Gastrocnemius medialis (tissue), 4 donors: ENCODE results near the gene RMND5B. TPM values are rescaled to one million over a fixed set of nuclear protein-coding genes. Genes with fewer than 3 reads are reported as not detected.
A peak's percentile ranks its signal among the peaks of the same experiment; 100 is the strongest.

Experiments used
- ATAC-seq, 2 donors: fragments of 150-250 bp; one replicate each; pipeline ENCODE4 v1.9.1; 2016
- DNase-seq, 2 donors: peaks; one replicate each; pipeline ENCODE4 v3.0.0-alpha.2; 2019
- H3K27ac ChIP-seq, 4 donors: fragments of 200-600 bp; sonication (generic); 1 replicate in 1 of 4; 2 replicates in 3 of 4; pipeline ENCODE4 v1.5.1; 2016 to 2018; ENCODE audit warnings: mild to moderate bottlenecking in 2 of 4, moderate library complexity in 1 of 4
- H3K27me3 ChIP-seq, 3 donors: fragments of 200-600 bp; sonication (generic) in 2 of 3; 1 replicate in 1 of 3; 2 replicates in 2 of 3; pipeline versions ENCODE4 v1.5.1 to v1.6.0; 2016 to 2019; ENCODE audit warnings: mild to moderate bottlenecking in 1 of 3, moderate library complexity in 1 of 3
- H3K36me3 ChIP-seq, 2 donors: fragments of 200-600 bp; sonication (generic) in 1 of 2; one replicate each; pipeline ENCODE4 v1.5.1; 2017 to 2018
- H3K4me1 ChIP-seq, 2 donors: fragments of 200-600 bp; sonication (generic) in 1 of 2; one replicate each; pipeline ENCODE4 v1.5.1; 2016 to 2017; ENCODE audit warnings: mild to moderate bottlenecking in 2 of 2
- H3K4me3 ChIP-seq, 4 donors: fragments of 200-600 bp; sonication (generic) in 3 of 4; 1 replicate in 1 of 4; 2 replicates in 3 of 4; pipeline ENCODE4 v1.5.1; 2016 to 2019; ENCODE audit warnings: mild to moderate bottlenecking in 2 of 4
- H3K9me3 ChIP-seq, 3 donors: fragments of 200-600 bp; sonication (generic) in 2 of 3; 1 replicate in 1 of 3; 2 replicates in 2 of 3; pipeline ENCODE4 v1.5.1; 2016 to 2019
- POLR2A ChIP-seq, 2 donors: fragments of 450-650 bp; IDR thresholded peaks; one replicate each; pipeline ENCODE4 v1.6.1; 2017; ENCODE audit warnings: antibody characterized with exemption in 2 of 2, mild to moderate bottlenecking in 2 of 2, moderate library complexity in 2 of 2
- in situ Hi-C, 4 donors: fragments of 200-750 bp; cut with MboI; loops; one replicate each; pipeline versions ENCODE4 v1.15.0 to v1.8.0; 2017; ENCODE audit warnings: low sequenced_read_pairs in 4 of 4
- intact Hi-C: fragments of 100-400 bp; cut with DNase I; formaldehyde crosslinking; loops from one replicate; pipeline ENCODE4 v1.15.1; 2023; ENCODE audit warnings: low total_unique reads
- total RNA-seq, 4 donors: library from RNA; depleted of rRNA; stranded (reverse); fragments of >200 nt; gene quantifications; one replicate each; pipeline versions ENCODE4 v1.1.0 to v1.2.3, GENCODE V29; 2016
- TF ChIP-seq, protein P1 (sequence below), 5 experiments: fragments of 450-650 bp in 3 of 5; fragments of 200-600 bp in 2 of 5; sonication (generic) in 2 of 5; IDR thresholded peaks in 4 of 5; conservative IDR thresholded peaks in 1 of 5; 1 replicate in 4 of 5; 2 replicates in 1 of 5; pipeline ENCODE4 v1.5.1; 2016 to 2019; ENCODE audit warnings: antibody characterized with exemption in 5 of 5, mild to moderate bottlenecking in 3 of 5, moderate library complexity in 3 of 5

The RMND5B gene
- total RNA-seq, 4 donors from 2014 or later: 24.0 to 55.9 (median 44.2) TPM

DNA sequence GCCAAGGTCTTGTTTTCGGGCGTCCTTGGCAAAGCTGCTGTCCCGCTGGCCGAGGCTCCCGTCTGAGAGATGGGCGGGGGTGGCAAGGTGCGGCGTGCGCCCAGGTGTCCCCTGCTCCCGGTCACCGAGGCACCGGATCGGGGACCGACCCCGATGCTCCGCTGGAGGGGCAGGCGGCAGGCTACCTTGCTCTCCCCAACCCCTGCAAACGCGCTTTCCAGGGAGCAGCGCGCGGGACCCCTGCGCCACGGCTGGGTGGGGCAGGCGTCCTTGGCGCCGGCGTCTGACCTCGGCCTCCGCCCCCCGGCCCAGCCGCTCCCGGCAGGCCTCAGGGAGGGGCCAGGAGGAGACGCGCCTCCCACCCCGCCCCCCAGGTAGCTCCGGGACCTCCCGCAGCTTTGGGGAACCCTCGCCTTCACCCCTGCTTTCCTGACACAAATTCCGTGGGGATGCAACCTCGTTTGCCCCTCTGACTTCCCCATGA lies 16.9 kb upstream of the RMND5B start:
- no peak for ATAC-seq
- H3K36me3 ChIP-seq: no peaks in the 10 kb centered on the region
- no peak for TF ChIP-seq POLR2A (IDR thresholded peaks at IDR 0.05)
- TF ChIP-seq, protein P1, sequence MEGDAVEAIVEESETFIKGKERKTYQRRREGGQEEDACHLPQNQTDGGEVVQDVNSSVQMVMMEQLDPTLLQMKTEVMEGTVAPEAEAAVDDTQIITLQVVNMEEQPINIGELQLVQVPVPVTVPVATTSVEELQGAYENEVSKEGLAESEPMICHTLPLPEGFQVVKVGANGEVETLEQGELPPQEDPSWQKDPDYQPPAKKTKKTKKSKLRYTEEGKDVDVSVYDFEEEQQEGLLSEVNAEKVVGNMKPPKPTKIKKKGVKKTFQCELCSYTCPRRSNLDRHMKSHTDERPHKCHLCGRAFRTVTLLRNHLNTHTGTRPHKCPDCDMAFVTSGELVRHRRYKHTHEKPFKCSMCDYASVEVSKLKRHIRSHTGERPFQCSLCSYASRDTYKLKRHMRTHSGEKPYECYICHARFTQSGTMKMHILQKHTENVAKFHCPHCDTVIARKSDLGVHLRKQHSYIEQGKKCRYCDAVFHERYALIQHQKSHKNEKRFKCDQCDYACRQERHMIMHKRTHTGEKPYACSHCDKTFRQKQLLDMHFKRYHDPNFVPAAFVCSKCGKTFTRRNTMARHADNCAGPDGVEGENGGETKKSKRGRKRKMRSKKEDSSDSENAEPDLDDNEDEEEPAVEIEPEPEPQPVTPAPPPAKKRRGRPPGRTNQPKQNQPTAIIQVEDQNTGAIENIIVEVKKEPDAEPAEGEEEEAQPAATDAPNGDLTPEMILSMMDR (IDR thresholded peaks at IDR 0.05 in 4 of 5, conservative IDR thresholded peaks at IDR 0.05 in 1 of 5): no peak
- H3K4me3 ChIP-seq: peak overlapping the region; percentile 20 to 58 (median 46)
- H3K9me3 ChIP-seq: no peaks in the 10 kb centered on the region
- intact Hi-C loops (no loop called here), in situ Hi-C loops (no loop called here)
- H3K4me1 ChIP-seq: peaks cover 0 to 7% of the 10 kb centered on the region in 2 donors
- no peak for DNase-seq
- H3K27ac ChIP-seq: peak overlapping the region in 3 of 4 donors; percentile 39 to 49 (median 48)
- peaks cover 35 to 51% (median 38%) of the 10 kb centered on the region in 3 donors for H3K27me3 ChIP-seq

DNA sequence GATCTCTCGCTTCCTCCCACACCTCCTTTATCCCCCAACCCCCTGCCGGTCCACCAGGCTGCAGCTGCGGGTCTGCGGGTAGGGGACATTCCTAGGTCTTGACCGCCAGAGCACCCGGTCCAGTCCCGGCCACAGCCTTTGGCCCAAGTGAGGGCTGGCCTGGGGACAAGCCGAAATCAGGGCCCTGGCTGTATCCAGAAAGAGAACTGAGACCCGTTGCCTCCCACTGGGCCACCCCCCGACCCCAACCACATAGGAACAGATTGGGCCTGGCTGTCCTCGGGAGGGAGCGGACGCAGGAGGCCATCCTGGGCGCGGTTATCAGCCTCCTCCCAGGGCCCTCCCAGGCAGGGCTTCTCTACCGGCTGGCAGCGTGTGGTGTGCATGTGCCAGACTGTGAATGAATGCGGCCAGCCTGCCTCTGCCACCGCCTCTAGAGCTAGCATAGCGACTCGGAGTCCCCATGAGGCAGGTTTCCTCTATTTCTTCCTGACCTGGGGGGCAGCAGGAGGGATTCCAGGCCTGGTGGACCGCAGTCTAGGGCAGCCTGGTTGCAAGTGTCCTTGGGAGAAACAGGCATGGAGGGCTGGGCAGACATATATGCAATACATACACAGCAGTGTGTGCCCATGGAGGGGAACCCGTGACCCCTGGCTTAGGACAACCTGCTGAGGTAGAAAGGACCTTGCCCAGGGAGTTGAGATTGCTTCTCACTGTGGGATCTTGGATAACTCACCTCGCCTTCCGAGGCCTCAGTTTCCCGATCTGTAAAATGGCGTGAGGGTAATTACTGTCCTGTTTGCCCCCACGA lies 16.3 kb upstream of the RMND5B start:
- DNase-seq (no peak), ATAC-seq (no peak)
- peak overlapping the region in 3 of 4 donors; percentile 39 to 49 (median 48) for H3K27ac ChIP-seq
- no peaks in the 10 kb centered on the region for H3K9me3 ChIP-seq
- H3K4me1 ChIP-seq: peaks cover 0 to 7% of the 10 kb centered on the region in 2 donors
- in situ Hi-C loops (no loop called here), intact Hi-C loops (no loop called here)
- H3K36me3 ChIP-seq: no peaks in the 10 kb centered on the region
- H3K4me3 ChIP-seq: peak overlapping the region; percentile 20 to 58 (median 46)
- peaks cover 35 to 51% (median 38%) of the 10 kb centered on the region in 3 donors for H3K27me3 ChIP-seq
- TF ChIP-seq, protein P1 (IDR thresholded peaks at IDR 0.05 in 4 of 5, conservative IDR thresholded peaks at IDR 0.05 in 1 of 5): no peak
- TF ChIP-seq POLR2A (IDR thresholded peaks at IDR 0.05): no peak

DNA sequence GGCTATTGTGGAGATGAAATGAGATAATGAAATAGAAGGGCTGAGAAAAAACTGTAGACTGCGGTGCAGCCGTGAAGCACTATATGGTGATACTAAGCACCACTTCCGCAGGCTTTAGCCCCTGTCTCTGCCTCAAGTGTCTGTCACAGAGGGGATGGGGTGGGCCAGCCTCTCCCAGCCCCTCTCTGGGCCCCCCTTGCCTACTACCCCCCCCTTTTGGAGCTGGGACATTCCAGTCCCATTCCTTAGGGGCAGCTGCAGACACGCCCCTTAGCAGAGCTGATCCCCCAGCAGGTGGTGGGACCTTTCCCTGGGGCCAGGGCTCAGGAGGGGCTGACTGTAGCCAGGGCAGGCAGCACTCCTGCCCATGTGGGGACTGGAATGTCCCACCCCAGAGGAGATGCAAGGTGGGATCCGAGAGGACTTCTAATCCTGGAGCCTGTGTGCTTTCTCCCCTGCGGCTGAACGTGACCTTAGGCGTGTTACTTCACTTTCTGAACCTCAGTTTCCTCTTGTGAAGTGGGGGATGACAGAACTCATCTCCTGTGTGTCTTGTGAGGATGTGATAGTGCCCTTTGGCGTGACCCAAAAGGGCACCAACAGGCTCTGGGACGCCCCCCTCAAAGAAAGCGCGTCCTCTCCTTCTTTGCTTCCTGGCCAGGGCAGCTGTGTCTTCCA lies 15.5 kb upstream of the RMND5B start:
- peak overlapping the region in 3 of 4 donors; percentile 22 to 52 (median 41) for H3K4me3 ChIP-seq
- ATAC-seq: no peak
- in situ Hi-C loops: no loop called here
- no peaks in the 10 kb centered on the region for H3K36me3 ChIP-seq
- H3K27me3 ChIP-seq: peaks cover 35 to 51% (median 38%) of the 10 kb centered on the region in 3 donors
- peaks cover 2 to 10% of the 10 kb centered on the region in 2 donors for H3K4me1 ChIP-seq
- DNase-seq: no peak
- H3K27ac ChIP-seq: peak overlapping the region in 3 of 4 donors; percentile 9 to 48 (median 43)
- TF ChIP-seq, protein P1 (IDR thresholded peaks at IDR 0.05 in 4 of 5, conservative IDR thresholded peaks at IDR 0.05 in 1 of 5): no peak
- TF ChIP-seq POLR2A (IDR thresholded peaks at IDR 0.05): no peak
- H3K9me3 ChIP-seq: no peaks in the 10 kb centered on the region
- intact Hi-C loops: no loop called here

DNA sequence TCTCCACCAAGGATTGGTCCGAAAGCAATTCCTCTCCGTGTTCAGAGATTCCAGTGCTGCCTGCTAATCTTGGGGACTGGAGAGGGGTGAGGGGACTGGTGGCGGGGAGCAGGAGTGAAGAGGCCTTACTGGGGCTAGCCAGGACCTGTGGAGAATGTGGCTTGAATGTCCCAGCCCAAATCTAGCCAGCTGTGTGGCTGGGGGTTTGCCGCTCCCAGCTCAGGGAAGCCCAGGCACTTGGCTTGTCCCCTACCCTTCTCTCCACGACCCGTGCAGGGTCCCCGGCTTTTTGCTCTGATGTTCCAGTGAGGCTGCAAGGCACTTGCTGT lies 15.0 kb upstream of the RMND5B start:
- H3K9me3 ChIP-seq: no peaks in the 10 kb centered on the region
- no peaks in the 10 kb centered on the region for H3K36me3 ChIP-seq
- TF ChIP-seq, protein P1 (IDR thresholded peaks at IDR 0.05 in 4 of 5, conservative IDR thresholded peaks at IDR 0.05 in 1 of 5): no peak
- TF ChIP-seq POLR2A (IDR thresholded peaks at IDR 0.05): no peak
- DNase-seq (no peak), ATAC-seq (no peak)
- H3K4me3 ChIP-seq: peak overlapping the region in 2 of 4 donors; percentile 22 to 52
- intact Hi-C loops: no loop called here
- H3K27ac ChIP-seq: peak overlapping the region in 3 of 4 donors; percentile 9 to 48 (median 43)
- H3K27me3 ChIP-seq: peaks cover 35 to 51% (median 38%) of the 10 kb centered on the region in 3 donors
- peaks cover 7 to 15% of the 10 kb centered on the region in 2 donors for H3K4me1 ChIP-seq
- in situ Hi-C loops: no loop called here
